Upper lobe of left lung (tissue), 4 donors: ENCODE results near the gene NPTXR.

Experiments
- EP300 ChIP-seq, 4 donors: sonication (generic); formaldehyde crosslinking; IDR thresholded peaks; one replicate each; pipeline ENCODE4 v1.5.1; 2017; ENCODE audit warnings: antibody characterized with exemption in 4 of 4, control low read depth in 2 of 4
- POLR2A ChIP-seq, 4 donors: fragments of 450-650 bp; IDR thresholded peaks; one replicate each; pipeline ENCODE4 v1.5.1; 2016 to 2017; ENCODE audit warnings: antibody characterized with exemption in 4 of 4, mild to moderate bottlenecking in 2 of 4
- POLR2AphosphoS5 ChIP-seq, 2 donors: sonication (generic); formaldehyde crosslinking; IDR thresholded peaks; one replicate each; pipeline ENCODE4 v1.5.1; 2017; ENCODE audit warnings: antibody characterized with exemption in 2 of 2
- TF ChIP-seq, protein P1 (sequence below), 6 experiments: fragments of 450-650 bp in 4 of 6; fragments of 200-600 bp in 2 of 6; sonication (generic) in 2 of 6; IDR thresholded peaks; one replicate each; pipeline ENCODE4 v1.5.1; 2016 to 2019; ENCODE audit warnings: antibody characterized with exemption in 6 of 6

DNA sequence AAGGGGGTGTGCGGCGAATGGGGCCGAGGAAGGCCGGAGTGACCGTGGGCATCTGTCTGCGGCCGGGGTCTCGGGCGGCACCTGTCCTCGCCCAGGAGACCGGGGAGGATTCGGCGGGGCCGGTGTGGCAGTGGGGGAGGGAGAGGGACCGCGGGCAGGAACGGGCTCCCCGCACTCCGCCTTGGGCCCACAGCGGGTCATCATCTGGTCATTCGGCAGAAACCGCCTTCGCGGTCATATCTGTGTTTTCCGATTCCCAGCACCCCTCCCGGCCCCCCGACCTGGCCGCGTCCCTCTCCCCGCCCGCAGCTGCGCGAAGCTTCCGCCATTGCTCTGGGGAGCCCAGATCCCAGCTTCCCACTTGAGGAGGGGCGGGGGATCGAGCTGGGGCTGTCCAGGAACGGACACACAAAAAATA, 29.0 kb upstream of the NPTXR start:
- TF ChIP-seq, protein P1, sequence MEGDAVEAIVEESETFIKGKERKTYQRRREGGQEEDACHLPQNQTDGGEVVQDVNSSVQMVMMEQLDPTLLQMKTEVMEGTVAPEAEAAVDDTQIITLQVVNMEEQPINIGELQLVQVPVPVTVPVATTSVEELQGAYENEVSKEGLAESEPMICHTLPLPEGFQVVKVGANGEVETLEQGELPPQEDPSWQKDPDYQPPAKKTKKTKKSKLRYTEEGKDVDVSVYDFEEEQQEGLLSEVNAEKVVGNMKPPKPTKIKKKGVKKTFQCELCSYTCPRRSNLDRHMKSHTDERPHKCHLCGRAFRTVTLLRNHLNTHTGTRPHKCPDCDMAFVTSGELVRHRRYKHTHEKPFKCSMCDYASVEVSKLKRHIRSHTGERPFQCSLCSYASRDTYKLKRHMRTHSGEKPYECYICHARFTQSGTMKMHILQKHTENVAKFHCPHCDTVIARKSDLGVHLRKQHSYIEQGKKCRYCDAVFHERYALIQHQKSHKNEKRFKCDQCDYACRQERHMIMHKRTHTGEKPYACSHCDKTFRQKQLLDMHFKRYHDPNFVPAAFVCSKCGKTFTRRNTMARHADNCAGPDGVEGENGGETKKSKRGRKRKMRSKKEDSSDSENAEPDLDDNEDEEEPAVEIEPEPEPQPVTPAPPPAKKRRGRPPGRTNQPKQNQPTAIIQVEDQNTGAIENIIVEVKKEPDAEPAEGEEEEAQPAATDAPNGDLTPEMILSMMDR (IDR thresholded peaks at IDR 0.05): no peak
- TF ChIP-seq POLR2A (IDR thresholded peaks at IDR 0.05) (peak in 2 of 4 donors; percentile 34 to 57), EP300 (IDR thresholded peaks at IDR 0.05) (no peak), POLR2AphosphoS5 (IDR thresholded peaks at IDR 0.05) (peak; percentile 26 to 46)
